H1 (cell line): ENCODE results near the gene DBH. TPM values are rescaled to one million over a fixed set of nuclear protein-coding genes. Genes with fewer than 3 reads are reported as not detected.

Experiments
- CTCF ChIA-PET: fragments of 300-600 bp; sonication (Branson Sonifier 250); formaldehyde crosslinking; loops from one replicate; lab custom pipeline; 2021; ENCODE audit not compliant: partially characterized antibody; lab: Charles Lee
- POLR2A ChIA-PET: fragments of 300-600 bp; sonication (Branson Sonifier 250); formaldehyde crosslinking; loops from one replicate; lab custom pipeline; 2021; ENCODE audit warnings: inconsistent platforms; ENCODE audit not compliant: partially characterized antibody; lab: Charles Lee
- DNase-seq, 2 experiments: peaks; one replicate each; pipeline versions ENCODE4 v3.0.0 to v3.0.0-alpha.2; 2010 to 2022; ENCODE audit warnings: low spot score in 2 of 2, low read depth in 1 of 2, mixed read lengths in 1 of 2
- FAIRE-seq: peaks from 2 replicates; lab custom pipeline; 2011; peaks lifted over from hg19 to GRCh38; lab: Jason Lieb, UNC
- H2AFZ ChIP-seq: 2 replicates; pipeline ENCODE4 v1.8.1; 2012; ENCODE audit warnings: low read length, inconsistent platforms
- H2AK5ac ChIP-seq: 2 replicates; pipeline ENCODE4 v1.6.1; 2013; ENCODE audit warnings: low read depth, low read length
- H2BK120ac ChIP-seq: replicated peaks from 2 replicates; pipeline ENCODE3; 2013; ENCODE audit warnings: low read depth, low read length, inconsistent platforms
- H2BK12ac ChIP-seq: 2 replicates; pipeline ENCODE4 v1.6.1; 2013; ENCODE audit warnings: low read depth, low read length
- H2BK15ac ChIP-seq: 2 replicates; pipeline ENCODE4 v1.6.1; 2013; ENCODE audit warnings: low read length
- H2BK20ac ChIP-seq: 2 replicates; pipeline ENCODE4 v1.6.1; 2013; ENCODE audit warnings: low read length
- H2BK5ac ChIP-seq: 2 replicates; pipeline ENCODE4 v1.6.1; 2013; ENCODE audit warnings: low read depth, low read length
- H3K14ac ChIP-seq: 2 replicates; pipeline ENCODE4 v1.6.1; 2013; ENCODE audit warnings: inconsistent platforms; ENCODE audit not compliant: insufficient read length
- H3K18ac ChIP-seq: 2 replicates; pipeline ENCODE4 v1.6.1; 2013; ENCODE audit warnings: low read length; ENCODE audit errors: extremely low read depth
- H3K23ac ChIP-seq: 2 replicates; pipeline ENCODE4 v1.6.1; 2013; ENCODE audit warnings: inconsistent platforms; ENCODE audit not compliant: insufficient read length
- H3K23me2 ChIP-seq: 2 replicates; pipeline ENCODE4 v1.6.1; 2013; ENCODE audit warnings: low read depth, low read length
- H3K27ac ChIP-seq: 2 replicates; pipeline ENCODE4 v1.6.1; 2011; ENCODE audit warnings: low read depth, low read length, inconsistent platforms
- H3K27me3 ChIP-seq, 4 experiments: replicated peaks in 1 of 4; 1 replicate in 1 of 4; 2 replicates in 3 of 4; pipeline versions ENCODE4 v1.6.1 to v1.8.1; 2011 to 2013; ENCODE audit warnings: low read length in 3 of 4, mild to moderate bottlenecking in 3 of 4, inconsistent platforms in 2 of 4, mixed read lengths in 2 of 4, moderate library complexity in 1 of 4; ENCODE audit not compliant: control insufficient read depth in 3 of 4, insufficient read depth in 3 of 4; ENCODE audit errors: extremely low read depth in 1 of 4
- H3K36me3 ChIP-seq, 4 experiments: 2 replicates each; pipeline versions ENCODE4 v1.6.1 to v1.8.1; 2011 to 2013; ENCODE audit warnings: mild to moderate bottlenecking in 4 of 4, low read length in 3 of 4, moderate library complexity in 2 of 4, control low read depth in 1 of 4, inconsistent platforms in 1 of 4; ENCODE audit not compliant: insufficient read depth in 4 of 4, control insufficient read depth in 2 of 4
- H3K4ac ChIP-seq: replicated peaks from 2 replicates; pipeline ENCODE3; 2013; ENCODE audit warnings: low read length, low read depth, mixed read lengths, inconsistent platforms; ENCODE audit not compliant: insufficient read length
- H3K4me1 ChIP-seq, 4 experiments: replicated peaks in 1 of 4; 1 replicate in 1 of 4; 2 replicates in 3 of 4; pipeline versions ENCODE4 v1.6.1 to v1.8.1; 2011 to 2013; ENCODE audit warnings: low read length in 3 of 4, inconsistent platforms in 2 of 4, mixed read lengths in 1 of 4; ENCODE audit not compliant: insufficient read depth in 4 of 4, control insufficient read depth in 3 of 4
- H3K4me2 ChIP-seq, 2 experiments: 2 replicates each; pipeline versions ENCODE4 v1.6.1 to v1.8.1; 2011 to 2013; ENCODE audit warnings: low read depth in 2 of 2, low read length in 2 of 2, control low read depth in 1 of 2, inconsistent platforms in 1 of 2, mild to moderate bottlenecking in 1 of 2; ENCODE audit not compliant: insufficient read depth in 1 of 2
- H3K4me3 ChIP-seq, 4 experiments: fragments of 200-600, 300-600 bp in 1 of 4; sonication (generic), shearing (Covaris generic), sonication (Bioruptor Twin) in 1 of 4; 2 replicates each; pipeline versions ENCODE4 v1.5.1 to v1.8.1; 2011 to 2016; ENCODE audit warnings: low read length in 4 of 4, low read depth in 3 of 4, control low read depth in 2 of 4, inconsistent platforms in 2 of 4, mild to moderate bottlenecking in 2 of 4, mixed read lengths in 1 of 4, moderate library complexity in 1 of 4; ENCODE audit not compliant: insufficient read depth in 2 of 4; ENCODE audit errors: extremely low read depth in 1 of 4
- H3K56ac ChIP-seq: replicated peaks from 2 replicates; pipeline ENCODE3; 2013; ENCODE audit warnings: low read depth, mild to moderate bottlenecking, mixed read lengths, low read length, inconsistent platforms; ENCODE audit not compliant: insufficient read length
- H3K79me1 ChIP-seq: 2 replicates; pipeline ENCODE4 v1.6.1; 2013; ENCODE audit warnings: low read depth, low read length, control low read depth
- H3K79me2 ChIP-seq, 2 experiments: 2 replicates each; pipeline versions ENCODE4 v1.6.1 to v1.8.1; 2012 to 2013; ENCODE audit warnings: low read length in 2 of 2, mild to moderate bottlenecking in 2 of 2, inconsistent platforms in 1 of 2; ENCODE audit not compliant: insufficient read depth in 2 of 2, control insufficient read depth in 1 of 2
- H3K9ac ChIP-seq, 4 experiments: replicated peaks in 1 of 4; 1 replicate in 1 of 4; 2 replicates in 3 of 4; pipeline versions ENCODE4 v1.6.1 to v1.8.1; 2011 to 2013; ENCODE audit warnings: low read depth in 3 of 4, low read length in 3 of 4, control low read depth in 2 of 4, mild to moderate bottlenecking in 2 of 4, moderate library complexity in 2 of 4, inconsistent platforms in 1 of 4; ENCODE audit errors: extremely low read depth in 1 of 4
- H3K9me3 ChIP-seq, 2 experiments: 2 replicates each; pipeline versions ENCODE4 v1.6.1 to v1.8.1; 2012 to 2013; ENCODE audit warnings: mild to moderate bottlenecking in 2 of 2, moderate library complexity in 2 of 2, control low read depth in 1 of 2, inconsistent platforms in 1 of 2, low read depth in 1 of 2, low read length in 1 of 2, mixed read lengths in 1 of 2; ENCODE audit not compliant: insufficient read depth in 2 of 2
- H4K20me1 ChIP-seq, 2 experiments: replicated peaks in 1 of 2; 2 replicates each; pipeline versions ENCODE3 to v1.8.1; 2011 to 2013; ENCODE audit warnings: inconsistent platforms in 2 of 2, low read length in 2 of 2, mild to moderate bottlenecking in 1 of 2; ENCODE audit not compliant: insufficient read depth in 2 of 2, control insufficient read depth in 1 of 2
- H4K5ac ChIP-seq: 2 replicates; pipeline ENCODE4 v1.6.1; 2013; ENCODE audit warnings: low read length, low read depth, mixed read lengths, inconsistent platforms; ENCODE audit not compliant: insufficient read length
- H4K8ac ChIP-seq: 2 replicates; pipeline ENCODE4 v1.8.0; 2013; ENCODE audit warnings: mild to moderate bottlenecking, moderate library complexity, low read length, inconsistent platforms; ENCODE audit not compliant: insufficient read depth; ENCODE audit errors: extremely low read depth
- H4K91ac ChIP-seq: replicated peaks from 2 replicates; pipeline ENCODE3; 2013; ENCODE audit warnings: low read length, mixed read lengths, inconsistent platforms; ENCODE audit not compliant: insufficient read length
- ASH2L ChIP-seq: fragments of 200-600, 300-600 bp; sonication (generic); IDR thresholded peaks from one replicate; pipeline ENCODE4 v1.7.1; 2017; ENCODE audit warnings: low read length
- BRCA1 ChIP-seq: IDR thresholded peaks from 2 replicates; pipeline ENCODE4 v1.6.1; 2012; ENCODE audit warnings: low read depth, low read length, improper control_type of control experiment
- CBX5 ChIP-seq: fragments of 300-800, 300-1000 bp; sonication (generic); IDR thresholded peaks from 2 replicates; pipeline ENCODE4 v1.7.1; 2016; ENCODE audit warnings: antibody characterized with exemption, low read length, low read depth
- CTBP2 ChIP-seq: IDR thresholded peaks from 2 replicates; pipeline ENCODE4 v1.7.0; 2011; ENCODE audit warnings: borderline replicate concordance, mild to moderate bottlenecking, moderate library complexity, mixed read lengths, low read length; ENCODE audit not compliant: insufficient read depth, insufficient read length
- EGR1 ChIP-seq: IDR thresholded peaks from 2 replicates; pipeline ENCODE4 v1.6.1; 2011; ENCODE audit warnings: low read depth, low read length, borderline replicate concordance
- EP300 ChIP-seq, 2 experiments: IDR thresholded peaks; 1 replicate in 1 of 2; 2 replicates in 1 of 2; pipeline ENCODE4 v1.6.1; 2011 to 2012; ENCODE audit warnings: low read depth in 2 of 2, low read length in 2 of 2, mild to moderate bottlenecking in 2 of 2, borderline replicate concordance in 1 of 2, inconsistent platforms in 1 of 2, moderate library complexity in 1 of 2
- GABPA ChIP-seq: IDR thresholded peaks from 2 replicates; pipeline ENCODE4 v1.6.1; 2011; ENCODE audit warnings: mild to moderate bottlenecking, low read length, moderate library complexity, borderline replicate concordance; ENCODE audit not compliant: insufficient read depth
- JUN ChIP-seq: IDR thresholded peaks from 2 replicates; pipeline ENCODE4 v1.6.1; 2011; ENCODE audit warnings: low read depth, mild to moderate bottlenecking, improper control_type of control experiment, low read length
- KDM5A ChIP-seq: fragments of 200-600 bp; IDR thresholded peaks from 2 replicates; pipeline ENCODE4 v1.7.1; 2012; ENCODE audit warnings: mild to moderate bottlenecking, low read length, inconsistent platforms, mixed read lengths
- MAFK ChIP-seq: IDR thresholded peaks from 2 replicates; pipeline ENCODE4 v1.6.1; 2012; ENCODE audit warnings: low read depth, mild to moderate bottlenecking, improper control_type of control experiment, low read length
- POU5F1 ChIP-seq: IDR thresholded peaks from 2 replicates; pipeline ENCODE4 v1.6.1; 2011; ENCODE audit warnings: low read depth, mild to moderate bottlenecking, low read length, moderate library complexity
- SIN3A ChIP-seq, 2 experiments: IDR thresholded peaks in 1 of 2; conservative IDR thresholded peaks in 1 of 2; 2 replicates each; pipeline ENCODE4 v1.6.1; 2011 to 2012; ENCODE audit warnings: low read length in 2 of 2, improper control_type of control experiment in 1 of 2, low read depth in 1 of 2, mild to moderate bottlenecking in 1 of 2
- SIRT6 ChIP-seq: IDR thresholded peaks from one replicate; pipeline ENCODE4 v1.7.1; 2012; ENCODE audit warnings: low read length, inconsistent platforms
- TAF7 ChIP-seq: optimal IDR thresholded peaks from 2 replicates; pipeline ENCODE3; 2011; ENCODE audit warnings: low read depth, mild to moderate bottlenecking, inconsistent platforms, low read length, moderate library complexity, borderline replicate concordance
- WGBS, 2 experiments: shearing (Covaris generic) in 1 of 2; methylation state at CpG; one replicate each; pipeline versions ENCODE4 v1.1.6 to v1.1.7; 2013 to 2015; ENCODE audit warnings: low lambda C conversion rate in 2 of 2, mixed read lengths in 2 of 2, inconsistent platforms in 1 of 2, low coverage in 1 of 2, missing lambda C conversion rate in 1 of 2; ENCODE audit not compliant: insufficient replicate concordance in 2 of 2, insufficient coverage in 1 of 2, insufficient read length in 1 of 2; ENCODE audit errors: extremely low coverage in 1 of 2, missing lambda C conversion rate in 1 of 2; 5-methylcytosine and 5-hydroxymethylcytosine counted together
- polyA plus RNA-seq, 7 experiments: library from polyadenylated mRNA; depleted of rRNA in 3 of 7; stranded (reverse) in 5 of 7; unstranded in 2 of 7; fragments of >200 nt in 5 of 7; fragments of 200-250 nt in 2 of 7; gene quantifications; 1 replicate in 5 of 7; 2 replicates in 1 of 7; 4 replicates in 1 of 7; pipeline versions ENCODE4 v1.2.1 to v1.2.3, GENCODE V29; 2011 to 2013; ENCODE audit warnings: missing spikeins in 2 of 7, mixed read lengths in 2 of 7
- total RNA-seq: library from RNA; stranded (reverse); fragmentation: NEBNext Ultra II Directional; extraction: Animal tissue kit (Norgen Biotek cat#: 25700); gene quantifications from 2 replicates; pipeline ENCODE4 v1.2.1, GENCODE V29; 2021

The DBH gene
- total and polyA plus RNA-seq, 2 of the 8 experiments (the other 6 are each of a cell fraction or from before 2014, with no cell fraction given), result 0.18 TPM; not detected in 1

DNA sequence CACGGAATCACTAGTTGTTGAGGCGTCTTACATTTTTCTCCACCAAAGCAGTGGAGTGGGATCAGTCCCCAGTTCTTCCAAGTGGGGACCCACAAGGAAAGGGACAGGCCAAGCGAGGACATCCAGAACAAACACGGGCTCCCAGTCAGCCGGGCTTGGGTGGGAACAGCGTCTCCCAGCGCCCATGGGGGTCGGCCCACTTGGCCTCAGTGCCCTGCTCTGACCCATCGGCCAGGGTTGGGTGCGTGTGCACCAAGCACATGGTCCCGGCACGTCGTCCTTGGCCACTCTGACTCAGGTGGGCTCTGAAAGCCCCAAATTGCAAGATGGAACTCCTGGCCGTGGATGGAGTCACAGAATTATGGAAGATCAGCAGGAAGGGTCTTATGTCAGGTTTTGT lies 37.9 kb downstream of the DBH start:
- Histone ChIP-seq H4K5ac (no peak overlapping the region), H3K36me3 (no peaks in the 10 kb centered on the region), H3K9me3 (no peaks in the 10 kb centered on the region; a peak in 1 of 4 replicates), H2BK5ac (no peak overlapping the region), H2BK15ac (no peak overlapping the region), H3K79me1 (no peaks in the 10 kb centered on the region), H3K56ac (no peak overlapping the region), H3K4me3 (no peak overlapping the region), H3K4me2 (no peak overlapping the region), H4K91ac (no peak overlapping the region), H2BK20ac (0 out of 2 replicates have a peak overlapping the region, but pooled peaks have one; percentile 50), H3K23me2 (no peaks in the 10 kb centered on the region), H4K20me1 (no peaks in the 10 kb centered on the region), H3K4me1 (peaks cover 0 to 9% (median 3%) of the 10 kb centered on the region in 4 experiments; a peak in 5 of 7 replicates), H4K8ac (no peak overlapping the region), H3K27me3 (no peaks in the 10 kb centered on the region), H2BK120ac (no peak overlapping the region), H3K18ac (no peak overlapping the region), H3K14ac (no peak overlapping the region), H3K23ac (no peak overlapping the region), H2AK5ac (no peak overlapping the region), H3K9ac (no peak overlapping the region), H3K4ac (no peak overlapping the region), H2BK12ac (no peak overlapping the region), H3K27ac (no peak overlapping the region), H3K79me2 (no peaks in the 10 kb centered on the region), H2AFZ (no peak overlapping the region)
- FAIRE-seq (no peak), DNase-seq (no peak)
- WGBS, 2 experiments, result 93% methylated on average over 14 of the region's 14 CpGs; no CpG with 5 or more reads in 1 of the 2 experiments
- POLR2A ChIA-PET, result interaction anchor here (1.2 kb wide), 1 partner anchor 54 kb away, joined by 3 read pairs; no protein-coding TSS in a partner anchor
- CTCF ChIA-PET, result interaction anchor here (1.0 to 1.2 kb wide), 2 partner anchors 27 to 41 kb away, joined by 3 to 4 read pairs; no protein-coding TSS in a partner anchor
- TF ChIP-seq GABPA (no peak), EGR1 (no peak), POU5F1 (no peak), BRCA1 (no peak), SIN3A (conservative IDR thresholded peaks at IDR 0.05 in 1 of 2, IDR thresholded peaks at IDR 0.05 in 1 of 2; ENCODE audit: low read depth in 1 of 2, low read length in 2 of 2) (no peak), CBX5 (no peak), EP300 (IDR thresholded peaks at IDR 0.05; ENCODE audit: borderline replicate concordance in 1 of 2, low read depth in 2 of 2, low read length in 2 of 2) (no peak), TAF7 (no peak), CTBP2 (no peak), JUN (no peak), KDM5A (no peak), MAFK (no peak), SIRT6 (no peak), ASH2L (no peak)
